Stimulated activated CD4-positive, alpha-beta T cell treated with anti-CD3 and anti-CD28 coated beads, Interleukin-1b, Interleukin-23, amount 100 ng/mL, for 4 hours (primary cell): ENCODE data around the gene TSPAN5.

Experiments used
- DNase-seq, 2 donors: peaks; one replicate each; pipeline ENCODE4 v3.0.0-alpha.2; 2020; ENCODE audit warnings: low read depth in 2 of 2

Gene TSPAN5

GRCh38 chr4:98586291-98586961 is 72.0 kb downstream of the TSPAN5 start:
- DNase-seq: no peak

DNA sequence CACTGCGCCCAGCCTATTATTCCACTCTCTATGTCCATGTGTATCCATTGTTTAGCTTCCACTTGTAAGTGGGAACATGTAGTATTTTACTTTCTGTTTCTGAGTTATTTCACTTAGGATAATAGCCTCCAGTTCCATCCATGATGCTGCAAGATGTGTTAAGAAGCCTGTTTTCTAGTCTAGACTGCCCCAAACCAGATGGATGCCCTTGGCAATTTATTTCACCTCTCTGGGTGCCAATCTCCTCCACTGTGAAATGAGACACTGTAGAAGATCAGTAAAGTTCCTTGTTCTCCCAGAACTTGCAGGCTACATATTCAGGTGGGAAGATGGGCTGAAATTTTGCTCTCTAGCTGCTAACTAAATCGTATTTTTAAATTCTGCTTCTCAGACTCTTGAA is 72.8 kb downstream of the TSPAN5 start:
- DNase-seq: no peak

- no peak for DNase-seq
Measured at GRCh38 chr4:98584265-98584664, 74.1 kb downstream of the TSPAN5 start.

DNA sequence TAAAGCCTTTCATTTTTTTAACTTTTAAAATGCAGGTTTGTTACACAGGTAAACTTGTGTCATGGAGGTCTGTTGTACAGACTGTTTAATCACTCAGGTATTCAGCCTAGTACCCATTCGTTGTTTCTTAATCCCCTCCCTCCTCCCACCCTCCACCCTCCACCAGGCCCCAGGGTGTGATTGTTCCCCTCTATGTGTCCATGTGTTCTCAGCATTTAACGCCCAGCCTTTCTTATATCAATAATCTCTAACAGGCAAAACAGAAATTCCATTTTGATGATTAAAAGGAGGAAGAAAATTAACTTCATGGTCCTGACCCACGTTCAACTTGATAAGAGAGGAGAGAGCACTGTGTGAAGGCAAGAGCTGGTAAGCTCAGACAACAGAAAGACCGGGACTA is 75.1 kb downstream of the TSPAN5 start:
- no peak for DNase-seq

DNA sequence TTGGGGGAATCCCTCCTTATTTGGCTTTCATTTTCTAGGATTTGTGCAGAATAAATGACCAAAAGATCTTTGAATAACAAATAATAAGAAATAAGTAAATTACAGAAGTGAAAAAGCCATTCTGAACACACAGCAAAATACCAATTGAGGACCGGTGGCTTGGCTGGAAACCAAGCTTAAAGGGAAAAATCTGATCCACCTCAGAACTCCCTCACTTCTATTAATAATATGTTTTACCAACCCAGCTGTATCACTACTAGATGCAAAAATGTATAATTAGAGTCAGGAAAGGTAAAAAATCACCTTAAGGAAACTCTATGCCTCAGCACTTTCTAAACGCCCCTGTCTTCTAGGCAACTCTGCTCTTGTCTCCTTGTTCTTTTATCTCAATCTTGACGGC is 77.3 kb downstream of the TSPAN5 start:
- DNase-seq: no peak

- DNase-seq: no peak
Measured at GRCh38 chr4:98577956-98578355, 80.5 kb downstream of the TSPAN5 start.

DNA sequence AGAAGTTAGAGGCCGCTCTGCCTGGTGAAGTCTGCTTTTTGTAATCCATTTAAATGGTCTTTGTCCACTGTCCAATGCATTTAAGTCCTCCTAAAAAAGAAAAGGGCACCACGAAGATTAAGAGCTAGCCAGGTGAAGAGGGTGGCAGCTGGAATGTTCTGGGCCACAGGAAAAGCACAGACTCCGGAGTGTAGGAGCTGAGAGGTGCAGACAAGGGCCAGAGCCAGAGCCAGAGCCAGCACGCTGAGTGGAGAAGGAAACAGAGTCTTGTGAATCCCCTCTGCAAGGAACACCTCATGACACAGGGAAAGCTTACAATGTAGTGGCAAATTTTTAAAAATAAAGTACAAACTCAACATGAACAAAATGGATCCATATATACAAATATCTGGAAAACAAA is 83.6 kb downstream of the TSPAN5 start:
- no peak for DNase-seq

GRCh38 chr4:98573791-98574190 is 84.6 kb downstream of the TSPAN5 start:
- no peak for DNase-seq

DNA sequence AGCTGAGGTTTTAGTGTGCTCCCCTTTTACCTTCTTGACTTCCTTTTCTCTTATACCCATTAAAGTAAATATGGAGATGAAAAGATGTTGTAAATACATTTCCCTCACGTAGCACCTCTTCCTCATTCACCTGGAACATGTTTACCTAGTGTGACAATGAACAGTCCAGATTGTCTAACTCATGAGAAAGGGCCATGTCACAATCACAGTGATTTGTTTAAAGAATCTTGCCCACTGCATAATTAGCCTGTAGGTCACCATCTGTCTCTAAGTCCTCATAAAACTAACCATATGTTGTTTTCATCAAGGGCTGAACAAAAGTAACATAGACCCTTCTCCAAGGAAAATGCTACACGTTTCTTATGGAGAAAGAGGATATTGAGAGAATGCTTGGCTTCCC is 85.7 kb downstream of the TSPAN5 start:
- no peak for DNase-seq

- DNase-seq: no peak
Measured at GRCh38 chr4:98571161-98571786, 87.1 kb downstream of the TSPAN5 start.

- no peak for DNase-seq
Measured at GRCh38 chr4:98570151-98570797, 88.1 kb downstream of the TSPAN5 start.

DNA sequence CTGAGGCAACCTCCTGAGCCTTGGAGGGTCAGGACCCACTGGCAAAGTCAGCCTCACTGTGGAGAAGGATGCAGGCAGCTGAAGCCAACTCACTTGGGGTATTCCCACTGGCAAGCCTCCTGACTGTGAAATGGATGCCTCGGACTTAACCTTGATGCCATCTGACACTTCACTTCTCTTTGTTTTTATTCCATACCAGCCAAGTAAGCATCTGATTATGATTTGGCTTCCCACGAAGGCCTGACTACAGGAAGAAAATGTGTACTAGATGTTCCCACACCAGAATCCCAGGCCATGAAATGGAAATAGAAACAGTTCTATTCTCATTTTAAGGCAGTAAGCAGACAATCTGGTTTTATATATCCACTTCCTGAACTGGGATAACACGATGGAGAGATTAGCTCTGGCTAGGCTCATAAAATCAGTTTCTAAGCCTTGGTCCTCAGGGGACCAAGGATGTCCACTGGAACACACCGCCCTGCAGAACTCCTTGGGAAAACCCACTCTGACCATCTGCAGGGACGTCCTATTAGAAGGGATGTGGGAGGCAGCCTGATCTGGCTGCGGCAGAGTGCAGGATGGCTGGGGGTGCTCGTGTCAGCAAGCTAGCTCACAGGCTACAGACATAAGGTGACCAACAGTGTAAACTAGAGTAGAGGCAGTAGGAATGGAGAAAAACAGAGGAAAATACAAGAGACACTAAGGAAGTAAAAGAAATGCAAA is 89.3 kb downstream of the TSPAN5 start:
- DNase-seq: no peak

GRCh38 chr4:98567611-98568010 is 90.8 kb downstream of the TSPAN5 start:
- DNase-seq: no peak

- no peak for DNase-seq
Measured at GRCh38 chr4:98566361-98567008, 91.9 kb downstream of the TSPAN5 start.

- DNase-seq: no peak
Measured at GRCh38 chr4:98565681-98566301, 92.6 kb downstream of the TSPAN5 start.

DNA sequence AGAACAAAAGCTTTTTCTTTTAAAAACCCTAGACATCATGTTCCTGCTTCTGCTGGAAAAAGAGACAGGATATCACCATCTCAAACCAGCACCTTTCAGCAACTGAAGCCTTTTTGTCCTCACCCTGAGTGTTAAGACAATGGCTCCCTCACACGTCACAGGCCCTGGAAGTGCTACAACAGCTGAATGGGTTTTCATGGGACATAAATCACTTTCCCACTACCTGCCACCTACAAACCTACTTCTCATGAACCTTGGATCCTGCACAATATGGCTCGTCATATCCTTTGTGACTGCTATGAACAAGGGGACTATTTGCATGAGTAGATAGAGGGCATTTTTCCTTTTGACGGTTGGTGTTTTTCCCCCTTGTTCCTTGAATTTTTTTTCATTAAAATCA is 93.6 kb downstream of the TSPAN5 start:
- DNase-seq: no peak

GRCh38 chr4:98560321-98560720 is 98.1 kb downstream of the TSPAN5 start:
- DNase-seq: no peak

DNA sequence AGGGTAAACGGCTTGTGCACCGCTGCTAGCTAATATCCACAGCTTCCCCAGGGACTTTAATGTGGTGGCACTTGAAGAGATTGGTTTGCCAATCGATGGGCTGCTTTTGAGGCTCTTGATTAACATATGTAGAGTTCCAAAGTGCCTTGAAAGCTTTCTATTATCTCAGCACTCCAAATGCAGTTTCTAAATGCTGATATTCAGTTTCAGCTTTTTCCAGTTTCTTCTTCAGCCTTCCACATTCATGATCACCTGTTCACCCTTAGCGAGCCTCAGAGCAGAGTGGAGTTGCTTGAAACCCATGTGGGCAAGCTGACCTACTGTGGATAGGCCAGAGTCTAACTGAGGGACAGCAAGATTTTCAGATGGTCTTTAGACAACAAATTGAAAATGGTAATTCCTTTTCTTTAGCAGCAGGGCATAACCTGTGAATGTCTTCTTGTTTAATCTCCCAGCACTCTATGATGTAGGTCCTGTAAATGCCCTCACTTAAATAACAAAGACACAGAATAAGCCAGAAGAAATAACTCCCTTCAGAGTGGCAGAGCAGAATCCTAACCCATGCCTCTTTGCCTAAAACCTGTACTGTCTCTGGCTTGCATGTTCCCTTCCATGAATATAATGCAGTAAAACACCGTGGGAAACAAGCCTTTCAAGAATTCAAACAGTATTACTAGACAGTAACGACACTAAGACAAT is 99.8 kb downstream of the TSPAN5 start:
- DNase-seq: no peak

DNA sequence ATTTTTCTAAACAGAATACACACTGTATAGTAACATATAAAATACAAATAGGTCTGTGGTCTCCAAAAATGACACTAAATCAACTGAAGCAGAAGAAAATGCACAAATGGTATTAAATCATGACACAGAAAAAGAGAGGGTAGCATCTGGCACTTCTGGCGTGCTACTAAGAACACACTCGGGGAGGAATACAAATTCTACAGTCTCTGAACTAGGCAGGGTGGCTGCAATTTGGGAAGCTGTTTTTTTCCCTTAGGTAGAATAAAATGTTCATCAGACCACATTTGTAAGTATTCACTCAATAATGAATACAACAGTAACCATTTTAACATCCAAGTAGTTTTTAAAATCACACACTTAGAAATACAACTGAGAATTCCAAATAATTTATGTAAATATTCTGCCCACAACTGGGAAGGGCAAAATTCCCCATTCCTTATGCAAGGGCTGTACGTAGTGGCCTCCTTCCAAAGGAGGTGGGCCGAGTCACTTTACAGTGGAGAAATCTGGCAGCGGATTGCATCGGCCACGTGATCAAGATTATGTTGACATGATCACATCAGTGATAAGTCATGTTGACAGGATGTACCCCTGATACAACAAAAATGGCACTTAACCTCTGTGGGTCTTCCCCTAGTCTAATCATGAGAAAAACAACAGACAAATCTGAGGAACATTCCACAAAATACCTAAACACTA is 101.1 kb downstream of the TSPAN5 start:
- DNase-seq: no peak

- no peak for DNase-seq
Measured at GRCh38 chr4:98556451-98556850, 102.0 kb downstream of the TSPAN5 start.
